HepG2 (cell line): Measurements from ENCODE around the gene CARMIL1. TPM values are rescaled to one million over a fixed set of nuclear protein-coding genes. Genes with fewer than 3 reads are reported as not detected.
A peak's percentile ranks its signal among the peaks of the same experiment; 100 is the strongest.

Source experiments
- ATAC-seq: fragments of 200-7000 bp; cut with Tn5 transposase; 3 replicates; pipeline ENCODE4 v1.9.1; 2020; ENCODE audit warnings: mild to moderate bottlenecking, moderate library complexity
- BruUV-seq: library from RNA; stranded (reverse); fragments of 400-500 nt; replicated peaks from 2 replicates; lab custom pipeline; 2021; lab: Mats Ljungman, UMichigan
- CTCF ChIA-PET: fragments of 300-600 bp; formaldehyde crosslinking; extraction: SDS; loops from one replicate; lab custom pipeline; 2021; ENCODE audit warnings: low total read pairs, inconsistent platforms, low intra/inter-chr PET ratio; lab: Yijun Ruan, JAX
- POLR2A ChIA-PET: fragments of 350-600 bp; sonication (Branson Sonifier 250); formaldehyde crosslinking; loops from one replicate; lab custom pipeline; 2020; ENCODE audit warnings: antibody characterized with exemption, inconsistent platforms; lab: Yijun Ruan, JAX
- DNase-seq: peaks from one replicate; pipeline ENCODE4 v3.0.0-alpha.2; 2015; ENCODE audit warnings: low spot score
- FAIRE-seq: peaks from 3 replicates; lab custom pipeline; 2011; peaks lifted over from hg19 to GRCh38; lab: Jason Lieb, UNC
- H2AFZ ChIP-seq: one replicate; pipeline ENCODE4 v1.6.1; 2011; ENCODE audit warnings: low read length, inconsistent platforms
- H3K27ac ChIP-seq: fragments of 300-600 bp; 3 replicates; pipeline ENCODE4 v1.8.0; 2011; ENCODE audit warnings: mixed run types, mild to moderate bottlenecking, mixed read lengths, low read length, inconsistent platforms; ENCODE audit not compliant: insufficient read depth; ENCODE audit errors: extremely low read length
- H3K27me3 ChIP-seq, 2 experiments: fragments of 200-600 bp in 1 of 2; 2 replicates in 1 of 2; 3 replicates in 1 of 2; pipeline versions ENCODE4 v1.6.0 to v1.8.0; 2011; ENCODE audit warnings: low read length in 2 of 2, mild to moderate bottlenecking in 2 of 2, moderate library complexity in 2 of 2, inconsistent platforms in 1 of 2; ENCODE audit not compliant: insufficient read depth in 2 of 2, control insufficient read depth in 1 of 2
- H3K36me3 ChIP-seq, 2 experiments: fragments of 200-600 bp in 1 of 2; replicated peaks in 1 of 2; 2 replicates in 1 of 2; 3 replicates in 1 of 2; pipeline versions ENCODE4 v1.5.1 to v1.8.0; 2011; ENCODE audit warnings: low read length in 2 of 2, inconsistent platforms in 1 of 2; ENCODE audit not compliant: insufficient read depth in 2 of 2, control insufficient read depth in 1 of 2
- H3K4me1 ChIP-seq: 2 replicates; pipeline ENCODE4 v1.5.1; 2012; ENCODE audit warnings: low read length, inconsistent platforms; ENCODE audit not compliant: insufficient read depth
- H3K4me2 ChIP-seq: 2 replicates; pipeline ENCODE4 v1.6.0; 2011; ENCODE audit warnings: low read depth, low read length, inconsistent platforms
- H3K4me3 ChIP-seq, 3 experiments: fragments of 200-600 bp in 1 of 3; sonication (generic), shearing (Covaris generic) in 1 of 3; replicated peaks in 1 of 3; 2 replicates each; pipeline ENCODE4 v1.5.1; 2011 to 2016; ENCODE audit warnings: low read length in 3 of 3, inconsistent platforms in 2 of 3, low read depth in 2 of 3, mild to moderate bottlenecking in 2 of 3, control low read depth in 1 of 3, mixed read lengths in 1 of 3; ENCODE audit not compliant: insufficient read depth in 1 of 3
- H3K79me2 ChIP-seq: one replicate; pipeline ENCODE4 v1.6.1; 2011; ENCODE audit warnings: low read length, inconsistent platforms; ENCODE audit not compliant: insufficient read depth
- H3K9ac ChIP-seq: 2 replicates; pipeline ENCODE4 v1.6.0; 2011; ENCODE audit warnings: mild to moderate bottlenecking, low read depth, low read length, inconsistent platforms; ENCODE audit not compliant: insufficient read depth
- H3K9me3 ChIP-seq: 2 replicates; pipeline ENCODE4 v1.5.1; 2012; ENCODE audit warnings: mild to moderate bottlenecking, low read length
- H4K20me1 ChIP-seq: 2 replicates; pipeline ENCODE4 v1.6.0; 2011; ENCODE audit warnings: inconsistent platforms, mild to moderate bottlenecking, low read length, moderate library complexity; ENCODE audit not compliant: insufficient read depth
- ATF7-NPFF ChIP-seq: sonication (generic); formaldehyde crosslinking; IDR thresholded peaks from 2 replicates; pipeline ENCODE4 v1.8.1; 2023; ENCODE audit warnings: mild to moderate bottlenecking, low read depth, missing genetic modification reagents, moderate library complexity
- DBP ChIP-seq: sonication (generic); formaldehyde crosslinking; IDR thresholded peaks from 2 replicates; pipeline ENCODE4 v1.4.0; 2020; ENCODE audit warnings: missing genetic modification reagents; ENCODE audit errors: not compliant biosample characterization
- DPF2 ChIP-seq: sonication (generic); formaldehyde crosslinking; IDR thresholded peaks from 2 replicates; pipeline ENCODE4 v1.4.0; 2020; ENCODE audit warnings: mild to moderate bottlenecking, low read depth, missing genetic modification reagents, borderline replicate concordance
- FOXJ3 ChIP-seq: sonication (generic); formaldehyde crosslinking; IDR thresholded peaks from 2 replicates; pipeline ENCODE4 v1.4.0; 2020; ENCODE audit warnings: missing genetic modification reagents, mild to moderate bottlenecking, borderline replicate concordance
- HMGXB4 ChIP-seq, 2 experiments: sonication (generic) in 1 of 2; formaldehyde crosslinking in 1 of 2; IDR thresholded peaks; 2 replicates each; pipeline versions ENCODE4 v1.4.0 to v1.6.1; 2018 to 2020; ENCODE audit warnings: missing genetic modification reagents in 2 of 2, borderline replicate concordance in 1 of 2, low read depth in 1 of 2, mild to moderate bottlenecking in 1 of 2, missing biosample characterization in 1 of 2
- HNF4A ChIP-seq: sonication (generic); formaldehyde crosslinking; IDR thresholded peaks from 2 replicates; pipeline ENCODE4 v1.4.0; 2020; ENCODE audit warnings: missing genetic modification reagents
- HOXD1 ChIP-seq: sonication (generic); formaldehyde crosslinking; IDR thresholded peaks from 2 replicates; pipeline ENCODE4 v1.5.0; 2020; ENCODE audit warnings: missing genetic modification reagents
- JUND ChIP-seq: sonication (generic); formaldehyde crosslinking; IDR thresholded peaks from 2 replicates; pipeline ENCODE4 v1.8.0; 2022; ENCODE audit warnings: mild to moderate bottlenecking, missing genetic modification reagents
- MAX ChIP-seq: IDR thresholded peaks from 2 replicates; pipeline ENCODE4 v1.6.1; 2012; ENCODE audit warnings: inconsistent platforms
- MYPOP ChIP-seq: sonication (generic); formaldehyde crosslinking; IDR thresholded peaks from 2 replicates; pipeline ENCODE4 v1.8.1; 2023; ENCODE audit warnings: mild to moderate bottlenecking, moderate library complexity, missing genetic modification reagents
- PAWR ChIP-seq: sonication (generic); formaldehyde crosslinking; IDR thresholded peaks from 2 replicates; pipeline ENCODE4 v1.4.0; 2020; ENCODE audit warnings: missing genetic modification reagents, mild to moderate bottlenecking, borderline replicate concordance
- PPARG ChIP-seq: conservative IDR thresholded peaks from 2 replicates; pipeline ENCODE4 v1.6.1; 2016; ENCODE audit warnings: missing biosample characterization, missing genetic modification reagents
- REPIN1 ChIP-seq: sonication (generic); formaldehyde crosslinking; IDR thresholded peaks from 2 replicates; pipeline ENCODE4 v1.8.0; 2022; ENCODE audit warnings: missing genetic modification reagents, low read depth, mild to moderate bottlenecking, borderline replicate concordance
- TCF7L2 ChIP-seq: IDR thresholded peaks from 2 replicates; pipeline ENCODE4 v1.6.1; 2011; ENCODE audit warnings: mild to moderate bottlenecking, low read depth, low read length, moderate library complexity
- ZNF512B ChIP-seq: sonication (generic); formaldehyde crosslinking; IDR thresholded peaks from 2 replicates; pipeline ENCODE4 v1.5.1; 2020; ENCODE audit warnings: missing genetic modification reagents, mild to moderate bottlenecking, borderline replicate concordance
- ZNF7 ChIP-seq: IDR thresholded peaks from 2 replicates; pipeline ENCODE4 v1.6.1; 2016; ENCODE audit warnings: missing biosample characterization, missing genetic modification reagents
- ZNF891 ChIP-seq: sonication (generic); formaldehyde crosslinking; IDR thresholded peaks from 2 replicates; pipeline ENCODE4 v1.5.0; 2020; ENCODE audit warnings: mild to moderate bottlenecking, missing genetic modification reagents
- WGBS: methylation state at CpG from one replicate; pipeline ENCODE4 v1.1.6; 2017; ENCODE audit warnings: low lambda C conversion rate; 5-methylcytosine and 5-hydroxymethylcytosine counted together
- in situ Hi-C: cut with HindIII; loops from 2 replicates; pipeline ENCODE4 v1.10.0; 2017; ENCODE audit warnings: low pct_unique_long_range_greater_than_20kb; ENCODE audit not compliant: extremely low pct_ligation_motif_present
- intact Hi-C: fragments of 100-400 bp; cut with micrococcal nuclease; formaldehyde crosslinking; loops from one replicate; pipeline ENCODE4 v1.10.0; 2022; ENCODE audit not compliant: unreplicated experiment
- polyA plus RNA-seq, 8 experiments: library from polyadenylated mRNA; depleted of rRNA in 3 of 8; stranded (reverse) in 7 of 8; unstranded in 1 of 8; fragments of >200 nt; fragmentation: Illumina TruSeq in 4 of 8; extraction: Trizol in 4 of 8; gene quantifications; 2 replicates each; pipeline versions ENCODE4 v1.2.1 to v1.2.3, GENCODE V29; 2011 to 2016; ENCODE audit warnings: low read depth in 4 of 8, missing spikeins in 1 of 8, mixed read lengths in 1 of 8; ENCODE audit not compliant: insufficient read depth in 1 of 8
- total RNA-seq, 5 experiments: library from RNA; depleted of rRNA; stranded (reverse); fragments of >200 nt; fragmentation: Illumina TruSeq; extraction: Trizol; gene quantifications; 2 replicates each; pipeline ENCODE4 v1.2.3, GENCODE V29; 2016; ENCODE audit warnings: low read depth in 1 of 5

CARMIL1 gene
- total and polyA plus RNA-seq, 2 of the 13 experiments (the other 11 are each of a cell fraction or from before 2014, with no cell fraction given) = 1.8 to 2.6 TPM

- no peak for TF ChIP-seq PAWR
- TF ChIP-seq PPARG (CRISPR knock-in tag) = peak; percentile 96
- no peak for TF ChIP-seq HOXD1 (CRISPR knock-in tag)
- no peak for TF ChIP-seq TCF7L2
- no peak for TF ChIP-seq ZNF891
- no peak for TF ChIP-seq DBP (CRISPR knock-in tag)
- peak; percentile 94 for TF ChIP-seq DPF2 (CRISPR knock-in tag)
- TF ChIP-seq MAX = peak; percentile 43
- no peak for TF ChIP-seq HMGXB4 (CRISPR knock-in tag; IDR thresholded peaks at IDR 0.05; ENCODE audit: borderline replicate concordance in 1 of 2, low read depth in 1 of 2)
These were observed 356.7 kb downstream of the CARMIL1 start (continued) for GRCh38 chr6:25635886-25636317.

GRCh38 chr6:25637211-25637610 lies 358.0 kb downstream of the CARMIL1 start:
- H3K79me2 ChIP-seq = no peaks in the 10 kb centered on the region
- H2AFZ ChIP-seq = no peak overlapping the region
- 3% methylated on average over 1 of the region's 1 CpG for WGBS
- H3K9ac ChIP-seq = no peak overlapping the region
- H3K4me1 ChIP-seq = peaks cover 82% of the 10 kb centered on the region
- H3K4me2 ChIP-seq = peak overlapping the region; percentile 21
- in situ Hi-C loops (no loop called here), intact Hi-C loops (loop anchor here (5.0 kb wide), 1 partner anchor 80 kb away; no protein-coding TSS in a partner anchor)
- DNase-seq (peak; percentile 64), FAIRE-seq (peak; percentile 21), ATAC-seq (peak; percentile 21; the same call in 2 of the 3 replicates)
- H3K27ac ChIP-seq = peak overlapping the region; percentile 73
- POLR2A ChIA-PET = no interaction called here
- H3K9me3 ChIP-seq = no peaks in the 10 kb centered on the region
- no TSS peak for BruUV-seq
- CTCF ChIA-PET = no interaction called here
- no peak overlapping the region for H3K4me3 ChIP-seq
- no peaks in the 10 kb centered on the region for H3K27me3 ChIP-seq
- H4K20me1 ChIP-seq = no peaks in the 10 kb centered on the region
- H3K36me3 ChIP-seq = no peaks in the 10 kb centered on the region
- TF ChIP-seq FOXJ3 (peak; percentile 19; the same call in 1 of the 2 replicates), JUND (CRISPR knock-in tag) (no peak), HNF4A (CRISPR knock-in tag) (peak; percentile 58; the same call in 1 of the 2 replicates), ATF7-NPFF (CRISPR knock-in tag) (no peak), ZNF512B (CRISPR knock-in tag) (no peak), ZNF7 (CRISPR knock-in tag) (no peak), MYPOP (CRISPR knock-in tag) (no peak), REPIN1 (no peak)
